GM18526 (cell line): Measurements from ENCODE around the gene GGA1.

ENCODE experiments used
- POLR2A ChIP-seq: IDR thresholded peaks from 3 replicates; pipeline ENCODE4 v1.6.1; 2011; ENCODE audit not compliant: insufficient read length; ENCODE audit errors: extremely low read depth

GGA1 gene

GRCh38 chr22:37640591-37641560 lies 32.2 kb downstream of the GGA1 start:
- TF ChIP-seq POLR2A = no peak

GRCh38 chr22:37641561-37641949 lies 32.9 kb downstream of the GGA1 start:
- TF ChIP-seq POLR2A = no peak

- TF ChIP-seq POLR2A = no peak
These were observed 34.7 kb downstream of the GGA1 start for GRCh38 chr22:37643225-37643847.

GRCh38 chr22:37647317-37647716 lies 38.7 kb downstream of the GGA1 start:
- no peak for TF ChIP-seq POLR2A

GRCh38 chr22:37647928-37648327 lies 39.3 kb downstream of the GGA1 start:
- no peak for TF ChIP-seq POLR2A

GRCh38 chr22:37650463-37651136 lies 42.0 kb downstream of the GGA1 start:
- no peak for TF ChIP-seq POLR2A

- no peak for TF ChIP-seq POLR2A
These were observed 46.1 kb downstream of the GGA1 start for GRCh38 chr22:37654563-37655251.

- no peak for TF ChIP-seq POLR2A
These were observed 46.6 kb downstream of the GGA1 start for GRCh38 chr22:37655252-37655563.

- TF ChIP-seq POLR2A = no peak
These were observed 49.0 kb downstream of the GGA1 start for GRCh38 chr22:37657590-37658132.

GRCh38 chr22:37658133-37659065 lies 49.8 kb downstream of the GGA1 start, which contains the start of gene PDXP:
Gene PDXP, plus strand, starts transcription at chr22:37658723. Its CDS starts 60 bp downstream, at chr22:37658783.
- TF ChIP-seq POLR2A = peak; percentile 88

- TF ChIP-seq POLR2A = no peak
These were observed 50.6 kb downstream of the GGA1 start for GRCh38 chr22:37659066-37659896.

GRCh38 chr22:37659897-37660708 lies 51.5 kb downstream of the GGA1 start:
- TF ChIP-seq POLR2A = no peak

GRCh38 chr22:37660709-37661045 lies 52.0 kb downstream of the GGA1 start:
- no peak for TF ChIP-seq POLR2A
